Kidney epithelial cell (primary cell): ENCODE results near the gene DUSP5. TPM values are rescaled to one million over a fixed set of nuclear protein-coding genes. Genes with fewer than 3 reads are reported as not detected.
A peak's percentile ranks its signal among the peaks of the same experiment; 100 is the strongest.

Experiments
- DNase-seq: peaks from one replicate; pipeline ENCODE4 v3.0.0-alpha.2; 2010; ENCODE audit warnings: low read depth
- H3K27me3 ChIP-seq: 2 replicates; pipeline ENCODE4 v1.6.0; 2011; ENCODE audit warnings: low read length; ENCODE audit not compliant: control insufficient read depth, insufficient read depth
- H3K36me3 ChIP-seq: 2 replicates; pipeline ENCODE4 v1.5.1; 2011; ENCODE audit warnings: low read length; ENCODE audit not compliant: control insufficient read depth, insufficient read depth
- H3K4me3 ChIP-seq: 2 replicates; pipeline ENCODE4 v1.5.1; 2011; ENCODE audit warnings: low read depth, mild to moderate bottlenecking, control low read depth, low read length
- total RNA-seq: library from RNA; depleted of rRNA; stranded (reverse); fragments of >200 nt; gene quantifications from 2 replicates; pipeline ENCODE4 v1.2.3, GENCODE V29; 2015
- TF ChIP-seq, protein P1 (sequence below): IDR thresholded peaks from 2 replicates; pipeline ENCODE4 v1.5.1; 2011; ENCODE audit warnings: mild to moderate bottlenecking, moderate library complexity, low read length, control low read depth, inconsistent platforms; ENCODE audit not compliant: insufficient read depth, poor library complexity, severe bottlenecking

Gene DUSP5
- total RNA-seq, 1 donor from 2014 or later = 88.4 TPM

DNA sequence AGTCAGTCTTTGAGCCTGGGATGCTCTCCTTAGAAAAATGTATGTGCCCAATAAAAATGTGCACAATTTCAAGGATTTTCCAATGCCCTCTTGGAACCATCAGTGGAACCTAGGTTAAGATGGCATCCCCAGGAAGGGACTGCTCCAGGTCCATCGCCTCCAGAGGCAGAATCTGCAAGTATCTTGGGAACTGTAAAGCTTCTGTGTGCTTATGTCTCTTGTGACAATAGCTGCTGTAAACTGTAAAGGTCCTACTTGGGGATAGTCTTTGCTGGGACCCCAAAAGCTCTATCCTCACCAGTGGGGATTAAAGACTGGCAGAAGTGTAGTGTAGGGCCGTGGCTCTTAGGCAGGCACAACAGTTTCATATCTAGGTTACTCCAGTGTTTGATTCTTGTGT, 11.9 kb downstream of the DUSP5 start:
- no peaks in the 10 kb centered on the region for H3K27me3 ChIP-seq
- H3K36me3 ChIP-seq = peaks cover 9% of the 10 kb centered on the region
- no peak for DNase-seq
- TF ChIP-seq, protein P1, sequence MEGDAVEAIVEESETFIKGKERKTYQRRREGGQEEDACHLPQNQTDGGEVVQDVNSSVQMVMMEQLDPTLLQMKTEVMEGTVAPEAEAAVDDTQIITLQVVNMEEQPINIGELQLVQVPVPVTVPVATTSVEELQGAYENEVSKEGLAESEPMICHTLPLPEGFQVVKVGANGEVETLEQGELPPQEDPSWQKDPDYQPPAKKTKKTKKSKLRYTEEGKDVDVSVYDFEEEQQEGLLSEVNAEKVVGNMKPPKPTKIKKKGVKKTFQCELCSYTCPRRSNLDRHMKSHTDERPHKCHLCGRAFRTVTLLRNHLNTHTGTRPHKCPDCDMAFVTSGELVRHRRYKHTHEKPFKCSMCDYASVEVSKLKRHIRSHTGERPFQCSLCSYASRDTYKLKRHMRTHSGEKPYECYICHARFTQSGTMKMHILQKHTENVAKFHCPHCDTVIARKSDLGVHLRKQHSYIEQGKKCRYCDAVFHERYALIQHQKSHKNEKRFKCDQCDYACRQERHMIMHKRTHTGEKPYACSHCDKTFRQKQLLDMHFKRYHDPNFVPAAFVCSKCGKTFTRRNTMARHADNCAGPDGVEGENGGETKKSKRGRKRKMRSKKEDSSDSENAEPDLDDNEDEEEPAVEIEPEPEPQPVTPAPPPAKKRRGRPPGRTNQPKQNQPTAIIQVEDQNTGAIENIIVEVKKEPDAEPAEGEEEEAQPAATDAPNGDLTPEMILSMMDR = no peak
- H3K4me3 ChIP-seq = no peak overlapping the region

GRCh38 chr10:110510086-110510485, 12.4 kb downstream of the DUSP5 start:
- TF ChIP-seq, protein P1 = no peak
- DNase-seq = no peak
- Histone ChIP-seq H3K27me3 (no peaks in the 10 kb centered on the region), H3K4me3 (no peak overlapping the region), H3K36me3 (peaks cover 8% of the 10 kb centered on the region)

DNA sequence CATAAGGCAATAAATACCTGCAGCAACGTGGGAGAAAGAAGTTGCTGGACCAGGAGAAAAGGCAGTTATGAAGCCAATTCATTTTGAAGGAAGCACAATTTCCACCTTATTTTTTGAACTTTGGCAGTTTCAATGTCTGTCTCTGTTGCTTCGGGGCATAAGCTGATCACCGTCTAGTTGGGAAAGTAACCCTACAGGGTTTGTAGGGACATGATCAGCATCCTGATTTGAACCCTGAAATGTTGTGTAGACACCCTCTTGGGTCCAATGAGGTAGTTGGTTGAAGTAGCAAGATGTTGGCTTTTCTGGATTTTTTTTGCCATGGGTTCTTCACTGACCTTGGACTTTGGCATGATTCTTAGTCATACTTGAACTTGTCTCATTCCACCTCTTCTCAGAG, 13.0 kb downstream of the DUSP5 start:
- Histone ChIP-seq H3K36me3 (peaks cover 8% of the 10 kb centered on the region), H3K4me3 (no peak overlapping the region), H3K27me3 (no peaks in the 10 kb centered on the region)
- no peak for DNase-seq
- TF ChIP-seq, protein P1 = no peak

- DNase-seq = no peak
- H3K36me3 ChIP-seq = peaks cover 8% of the 10 kb centered on the region
- H3K27me3 ChIP-seq = no peaks in the 10 kb centered on the region
- TF ChIP-seq, protein P1 = no peak
- no peak overlapping the region for H3K4me3 ChIP-seq
Observed at GRCh38 chr10:110511734-110512449, 14.2 kb downstream of the DUSP5 start.

DNA sequence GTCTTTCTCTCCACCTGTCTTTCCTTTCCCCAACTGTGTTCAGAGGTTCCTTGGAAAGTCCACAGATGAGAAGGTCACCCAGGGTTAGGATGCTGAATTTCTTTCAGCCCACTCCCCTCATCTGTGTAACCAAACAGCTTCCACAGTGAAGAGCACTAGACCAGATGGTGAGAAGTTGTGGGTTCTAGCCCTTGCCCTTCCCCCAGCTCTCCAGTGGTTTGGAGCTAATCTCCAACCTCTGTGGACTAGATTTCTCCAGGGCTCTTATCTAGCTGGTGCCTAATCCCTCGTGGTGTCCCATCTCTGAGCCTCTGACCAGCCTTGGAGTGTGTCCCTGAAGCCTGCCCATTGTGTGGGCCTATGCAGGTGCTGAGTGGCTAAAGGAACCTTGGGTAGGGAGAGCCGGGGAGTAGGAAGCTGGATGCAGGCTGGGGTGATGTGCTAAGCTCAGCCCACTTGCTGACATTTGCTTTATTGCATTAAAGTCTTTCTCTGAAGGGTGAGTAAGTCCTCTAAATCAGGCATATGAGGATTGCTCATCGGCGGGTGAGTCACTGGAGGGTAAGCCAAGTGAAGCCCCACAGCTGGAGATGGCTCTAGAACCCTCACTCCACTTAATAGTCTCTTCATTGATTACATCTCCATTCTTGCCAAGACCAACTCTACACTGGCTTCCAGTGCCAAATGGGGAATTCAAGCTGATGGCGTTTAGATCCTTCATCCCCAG, 14.9 kb downstream of the DUSP5 start:
- peak; percentile 85 for DNase-seq
- H3K36me3 ChIP-seq = peaks cover 8% of the 10 kb centered on the region
- TF ChIP-seq, protein P1 = no peak

More for the DNA sequence above, 14.9 kb downstream of the DUSP5 start:
- H3K27me3 ChIP-seq = no peaks in the 10 kb centered on the region
- no peak overlapping the region for H3K4me3 ChIP-seq
